ENCODE data around the gene SLCO6A1.

The SLCO6A1 gene

GRCh38 chr5:102368392-102368791, 130.4 kb downstream of the SLCO6A1 start:
- Histone ChIP-seq H3K4me3 (ENCODE audit: low read length) (no peak overlapping the region), H3K9me3 (ENCODE audit: control insufficient read depth, insufficient read depth, low read length) (no peaks in the 10 kb centered on the region), H3K36me3 (ENCODE audit: control insufficient read depth, insufficient read depth, low read length) (no peaks in the 10 kb centered on the region), H3K4me1 (ENCODE audit: control insufficient read depth, insufficient read depth, low read length) (no peaks in the 10 kb centered on the region), H3K27me3 (ENCODE audit: control insufficient read depth, insufficient read depth, low read length) (no peaks in the 10 kb centered on the region), H3K27ac (ENCODE audit: low read length) (no peak overlapping the region)
- DNase-seq (ENCODE audit: low read depth, low spot score), result no peak

GRCh38 chr5:102341681-102342288, 157.0 kb downstream of the SLCO6A1 start:
- no peak for DNase-seq (ENCODE audit: low read depth, low spot score)
- Histone ChIP-seq H3K27me3 (ENCODE audit: control insufficient read depth, insufficient read depth, low read length) (no peaks in the 10 kb centered on the region), H3K9me3 (ENCODE audit: control insufficient read depth, insufficient read depth, low read length) (no peaks in the 10 kb centered on the region), H3K4me1 (ENCODE audit: control insufficient read depth, insufficient read depth, low read length) (no peaks in the 10 kb centered on the region), H3K36me3 (ENCODE audit: control insufficient read depth, insufficient read depth, low read length) (no peaks in the 10 kb centered on the region), H3K27ac (ENCODE audit: low read length) (no peak overlapping the region), H3K4me3 (ENCODE audit: low read length) (no peak overlapping the region)
- no CpG with 5 or more reads among the region's 2 CpGs for WGBS (ENCODE audit: insufficient coverage, insufficient read length)

- Histone ChIP-seq H3K4me3 (ENCODE audit: low read length) (no peak overlapping the region), H3K27ac (ENCODE audit: low read length) (no peak overlapping the region), H3K36me3 (ENCODE audit: control insufficient read depth, insufficient read depth, low read length) (no peaks in the 10 kb centered on the region), H3K9me3 (ENCODE audit: control insufficient read depth, insufficient read depth, low read length) (no peaks in the 10 kb centered on the region), H3K27me3 (ENCODE audit: control insufficient read depth, insufficient read depth, low read length) (no peaks in the 10 kb centered on the region), H3K4me1 (ENCODE audit: control insufficient read depth, insufficient read depth, low read length) (no peaks in the 10 kb centered on the region)
- WGBS (ENCODE audit: insufficient coverage, insufficient read length), result no CpG with 5 or more reads among the region's 2 CpGs
- no peak for DNase-seq (ENCODE audit: low read depth, low spot score)
Observed at GRCh38 chr5:102324714-102325113, 174.1 kb downstream of the SLCO6A1 start.
